HG02763 (cell line): ENCODE measurements around the gene MS4A6E.
"Not testable (repeated sequence)": the region's sequence is repeated elsewhere in the genome, so short reads cannot be mapped to it uniquely, and the experiment has no call there.

Source experiments
- ATAC-seq: cut with Tn5 transposase; IDR thresholded peaks from one replicate; pipeline ENCODE4 v1.9.1; 2021; ENCODE audit warnings: mild to moderate bottlenecking, moderate library complexity; ENCODE audit not compliant: unreplicated experiment

The MS4A6E gene

DNA sequence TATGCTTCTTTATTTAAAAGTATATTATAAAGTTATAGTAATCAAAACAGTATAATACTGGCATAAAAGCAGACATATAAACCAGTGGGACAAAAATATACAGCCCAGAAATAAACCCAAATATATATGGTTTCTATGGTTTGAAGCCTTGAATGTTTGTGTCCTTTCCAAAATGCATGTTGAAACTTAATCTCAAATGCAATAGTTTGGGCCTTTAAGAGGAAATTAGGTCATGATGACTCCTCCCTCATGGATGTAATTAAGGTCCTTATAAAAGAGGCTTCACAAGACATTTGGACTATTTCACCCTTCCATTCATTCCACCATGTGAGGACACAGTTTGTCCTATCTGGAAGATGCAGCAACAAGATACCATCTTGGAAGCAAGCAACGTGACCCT lies at the start of gene MS4A6E:
MS4A6E (plus strand) TSS at position 301 of the 400 bp plus-strand sequence. CDS start 7,641 bp downstream, outside the sequence.
- ATAC-seq: no peak

- no peak for ATAC-seq
Observed at GRCh38 chr11:60280412-60280811, 46.6 kb upstream of the MS4A6E start, which contains the start of gene MS4A4A. Gene MS4A4A (plus strand): TSS chr11:60280666. CDS start chr11:60280676, 10 bp downstream.

DNA sequence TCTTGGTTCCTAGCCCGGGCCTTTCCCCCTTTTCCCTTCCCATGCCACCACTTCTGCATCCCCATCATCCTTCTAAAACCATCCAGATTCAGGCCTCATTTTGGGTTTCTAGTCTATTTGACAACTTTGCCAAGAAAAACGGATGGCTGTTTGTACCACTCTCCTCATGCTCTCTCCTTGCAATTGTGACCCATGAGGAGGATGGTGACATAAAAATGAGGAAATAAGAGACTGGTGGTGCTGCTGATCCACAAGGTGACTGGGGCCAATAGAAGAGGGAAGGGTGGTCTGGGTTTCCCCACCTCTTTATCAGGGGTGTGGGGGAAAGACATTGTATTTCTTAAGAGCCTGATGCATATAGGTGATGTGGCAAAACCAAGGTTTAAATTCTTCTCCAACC lies 45.6 kb upstream of the MS4A6E start:
- ATAC-seq: no peak

DNA sequence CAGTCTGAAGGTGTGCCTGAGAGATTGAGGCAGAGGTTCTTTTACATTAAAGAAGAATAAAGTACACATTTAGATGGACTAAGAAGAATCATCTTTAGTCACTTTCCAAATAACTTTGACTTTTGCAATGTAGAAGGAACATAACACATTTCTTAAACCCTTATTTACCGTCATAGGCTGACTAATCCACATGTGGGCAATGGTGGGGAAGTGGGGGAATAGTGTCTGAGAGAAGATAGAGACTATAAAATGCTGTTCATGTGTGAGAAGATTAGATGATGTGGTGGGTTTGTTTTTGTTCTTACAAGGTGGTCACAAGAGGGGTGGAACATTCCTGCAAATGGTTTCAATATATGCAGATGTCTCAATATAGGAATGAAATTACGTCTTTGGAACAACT lies 44.8 kb upstream of the MS4A6E start:
- no peak for ATAC-seq

DNA sequence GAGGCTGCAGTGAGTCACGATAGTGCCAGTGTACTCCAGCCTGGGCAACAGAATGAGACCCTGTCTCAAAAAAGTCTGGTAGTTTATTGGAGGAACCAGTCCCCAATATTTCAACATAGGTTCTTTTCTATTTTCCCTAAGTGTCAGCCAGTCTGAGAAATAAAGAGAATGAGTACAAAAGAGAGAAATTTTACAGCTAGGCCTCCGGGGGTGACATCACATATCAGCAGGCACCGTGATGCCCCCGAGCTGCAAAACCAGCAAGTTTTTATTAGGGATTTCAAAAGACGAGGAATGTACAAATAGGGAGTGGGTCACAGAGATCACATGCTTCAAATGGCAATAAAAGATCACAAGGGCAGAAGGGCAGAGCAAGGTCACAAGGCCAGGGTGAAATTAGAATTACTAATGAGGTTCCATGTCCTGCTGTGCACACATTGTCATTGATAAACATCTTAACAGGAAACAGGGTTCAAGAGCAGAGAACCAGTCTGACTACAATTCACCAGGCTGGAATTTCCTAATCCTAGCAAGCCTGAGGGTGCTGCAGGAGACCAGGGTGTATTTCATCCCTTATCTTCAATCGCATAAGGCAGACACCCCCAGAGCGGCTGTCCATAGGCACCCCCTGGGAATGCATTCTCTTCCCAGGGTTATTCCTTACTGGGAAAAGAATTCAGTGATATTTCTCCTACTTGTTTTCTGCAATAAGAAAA lies 41.5 kb upstream of the MS4A6E start:
- ATAC-seq: not testable (repeated sequence)

GRCh38 chr11:60288531-60288930 lies 38.5 kb upstream of the MS4A6E start:
- ATAC-seq: no peak

GRCh38 chr11:60292145-60292544 lies 34.9 kb upstream of the MS4A6E start:
- ATAC-seq: no peak

- no peak for ATAC-seq
Observed at GRCh38 chr11:60301178-60301577, 25.9 kb upstream of the MS4A6E start.

DNA sequence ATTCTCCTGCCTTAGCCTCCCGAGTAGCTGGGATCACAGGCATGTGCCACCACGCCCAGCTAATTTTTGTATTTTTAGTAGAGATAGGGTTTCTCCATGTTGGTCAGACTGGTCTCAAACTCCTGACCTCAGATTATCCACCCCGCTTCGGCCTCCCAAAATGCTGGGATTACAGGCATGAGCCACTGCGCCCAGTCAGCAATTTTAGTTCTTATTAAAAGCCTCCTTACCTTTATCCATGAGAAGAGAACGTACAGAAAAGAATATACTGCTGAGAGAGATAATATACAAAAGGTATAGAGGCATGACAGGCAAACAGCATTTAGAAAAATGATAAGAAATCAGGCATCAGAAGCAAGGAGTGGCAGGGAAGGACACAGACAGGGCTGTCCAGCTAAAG lies 25.2 kb upstream of the MS4A6E start:
- ATAC-seq: not testable (repeated sequence)

GRCh38 chr11:60303661-60304060 lies 23.4 kb upstream of the MS4A6E start:
- no peak for ATAC-seq

DNA sequence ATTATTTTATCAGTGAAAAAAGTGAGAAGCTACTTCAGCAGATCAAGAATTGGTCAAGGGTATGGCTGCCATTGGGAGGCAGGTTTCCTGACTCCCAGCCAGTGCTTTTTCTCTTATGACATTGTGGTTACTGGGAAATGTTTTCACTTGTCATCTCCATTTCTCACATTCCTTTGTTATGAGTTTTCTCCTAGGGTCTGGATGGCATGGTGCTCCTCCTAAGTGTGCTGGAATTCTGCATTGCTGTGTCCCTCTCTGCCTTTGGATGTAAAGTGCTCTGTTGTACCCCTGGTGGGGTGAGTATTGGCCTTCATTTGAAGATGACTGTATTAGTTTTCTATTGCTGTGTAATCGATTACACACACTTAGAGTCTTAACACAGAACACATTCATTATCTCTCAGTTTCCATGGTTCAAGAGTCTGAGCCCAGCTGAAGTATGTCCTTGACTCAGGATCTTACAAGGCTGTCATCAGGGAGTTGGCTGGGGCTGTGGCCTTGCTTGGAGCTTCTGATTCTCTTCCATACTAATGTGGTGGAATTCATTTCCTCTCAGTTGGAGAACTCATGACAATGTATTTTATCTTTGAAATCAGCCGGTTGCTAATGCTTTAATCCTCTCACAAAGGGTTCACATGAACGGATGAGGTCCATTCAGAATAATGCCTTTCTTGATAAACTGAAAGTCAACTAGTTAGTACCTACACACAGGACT lies 21.0 kb upstream of the MS4A6E start:
- ATAC-seq: no peak

DNA sequence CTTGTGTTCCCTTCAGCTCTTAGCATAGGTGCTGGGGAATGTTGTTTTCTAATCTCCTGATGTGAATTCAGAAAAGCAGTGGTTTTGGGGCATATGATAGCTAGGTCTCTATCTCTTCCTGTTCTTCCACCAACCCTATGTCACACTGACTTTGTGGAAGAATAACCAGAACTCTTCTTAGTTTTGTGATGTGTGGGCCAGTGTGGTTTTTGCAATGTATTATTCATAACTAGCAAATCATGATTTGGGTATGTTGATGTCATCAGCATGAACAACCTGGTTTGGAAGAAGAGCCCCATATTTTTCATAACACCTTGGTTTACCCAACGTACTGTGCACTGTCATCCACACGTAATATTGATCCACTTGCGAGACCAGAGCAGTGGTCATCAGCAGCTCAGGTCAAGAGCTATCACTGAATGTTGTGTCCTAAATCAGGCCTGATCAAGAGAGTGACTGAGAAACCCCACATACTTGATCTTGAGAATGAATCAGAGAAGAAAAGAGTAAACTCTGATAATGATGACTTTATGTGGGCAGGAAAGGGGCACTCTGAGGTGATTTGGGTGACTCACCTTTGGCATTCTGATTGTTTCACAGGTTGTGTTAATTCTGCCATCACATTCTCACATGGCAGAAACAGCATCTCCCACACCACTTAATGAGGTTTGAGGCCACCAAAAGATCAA lies 19.4 kb upstream of the MS4A6E start:
- ATAC-seq: no peak

DNA sequence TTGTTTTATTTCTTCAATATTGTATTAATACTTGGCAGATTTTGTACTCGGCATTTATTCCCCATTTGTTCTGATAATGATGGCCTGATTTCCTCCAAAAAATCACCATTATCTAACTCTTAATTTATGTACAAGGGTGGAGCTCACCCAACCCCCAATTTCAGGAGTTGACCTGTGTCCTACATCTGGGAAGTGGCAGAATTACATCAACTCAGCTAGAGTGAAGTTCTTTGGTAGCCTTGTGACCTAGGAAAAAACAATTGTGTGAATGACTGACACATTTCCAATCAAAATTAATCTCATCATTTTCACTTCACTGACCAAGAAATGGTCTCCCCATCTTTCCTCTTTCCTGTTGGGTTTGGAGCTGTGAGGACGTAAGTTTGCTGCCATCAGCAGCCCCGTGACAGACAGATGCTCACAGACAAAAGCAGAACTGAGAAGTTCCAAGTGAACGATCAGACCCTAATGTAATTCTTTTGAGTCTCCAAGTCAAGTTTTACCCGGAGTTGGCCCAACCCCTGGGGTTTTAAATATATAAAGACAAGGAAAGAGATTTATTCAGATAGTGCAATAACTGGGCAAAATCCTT lies 16.6 kb upstream of the MS4A6E start:
- peak; percentile 53 for ATAC-seq

GRCh38 chr11:60314635-60315321 lies 12.3 kb upstream of the MS4A6E start:
- no peak for ATAC-seq

DNA sequence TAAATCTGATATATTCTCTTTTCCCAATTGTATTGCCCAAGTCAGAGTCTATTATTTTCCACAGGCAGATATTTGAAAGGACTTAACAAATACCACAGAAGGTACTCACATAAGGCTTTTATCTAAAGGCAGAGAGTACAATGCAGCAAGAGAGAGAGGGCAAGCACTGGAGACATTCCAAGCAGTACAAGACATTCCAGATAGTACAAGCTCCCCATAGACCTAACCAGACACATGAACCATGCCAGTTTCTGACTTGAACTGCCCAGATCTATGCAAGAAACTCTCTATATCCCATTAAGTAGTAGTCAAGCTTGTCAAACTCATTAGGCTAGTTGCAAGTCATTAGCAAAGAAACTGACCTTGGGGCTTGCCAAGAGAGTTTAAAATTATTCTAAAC lies 11.2 kb upstream of the MS4A6E start:
- no peak for ATAC-seq

- no peak for ATAC-seq
Observed at GRCh38 chr11:60316317-60316716, 10.7 kb upstream of the MS4A6E start.

- ATAC-seq: no peak
Observed at GRCh38 chr11:60318726-60319125, 8.3 kb upstream of the MS4A6E start.

DNA sequence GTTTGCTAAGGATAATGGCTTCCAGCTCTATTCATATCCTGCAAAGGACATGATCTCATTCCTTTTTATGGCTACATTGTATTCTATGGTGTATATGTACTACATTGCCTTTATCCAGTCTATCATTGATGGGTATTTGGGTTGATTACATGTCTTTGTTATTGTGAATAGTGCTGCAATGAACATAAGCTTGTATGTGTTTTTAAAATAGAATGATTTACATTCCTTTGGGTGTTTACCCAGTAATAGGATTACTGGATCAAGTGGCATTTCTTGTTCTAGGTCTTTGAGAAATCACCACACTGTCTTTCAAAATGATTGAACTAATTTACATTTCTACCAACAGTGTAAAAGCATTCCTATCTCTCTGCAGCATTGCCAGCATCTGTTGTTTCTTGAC lies 6.0 kb upstream of the MS4A6E start:
- ATAC-seq: no peak

GRCh38 chr11:60328460-60328859 lies 1.4 kb downstream of the MS4A6E start:
- ATAC-seq: no peak

GRCh38 chr11:60332846-60333245 lies 5.8 kb downstream of the MS4A6E start:
- no peak for ATAC-seq
